WTC11 (cell line): ENCODE data around the gene ECHDC3.

ENCODE experiments used
- AFF4 ChIP-seq: sonication (generic); formaldehyde crosslinking; IDR thresholded peaks from 2 replicates; pipeline ENCODE4 v1.8.1; 2023; ENCODE audit warnings: mild to moderate bottlenecking, missing genetic modification reagents, borderline replicate concordance
- ATF3 ChIP-seq: sonication (generic); formaldehyde crosslinking; conservative IDR thresholded peaks from 2 replicates; pipeline ENCODE4 v1.8.1; 2022; ENCODE audit warnings: mild to moderate bottlenecking, missing genetic modification reagents
- GABPB1 ChIP-seq: sonication (generic); formaldehyde crosslinking; IDR thresholded peaks from 2 replicates; pipeline ENCODE4 v1.8.1; 2023; ENCODE audit warnings: mild to moderate bottlenecking, missing genetic modification reagents
- HMGXB4 ChIP-seq: sonication (generic); formaldehyde crosslinking; IDR thresholded peaks from 2 replicates; pipeline ENCODE4 v1.8.1; 2023; ENCODE audit warnings: mild to moderate bottlenecking, moderate library complexity, missing genetic modification reagents
- IRF1 ChIP-seq: sonication (generic); formaldehyde crosslinking; IDR thresholded peaks from 2 replicates; pipeline ENCODE4 v1.8.0; 2023; ENCODE audit warnings: missing genetic modification reagents
- SOX15 ChIP-seq: fragments of 250-450 bp; sonication (Bioruptor Pico); IDR thresholded peaks from 2 replicates; pipeline ENCODE4 v1.9.0; 2021; ENCODE audit warnings: mild to moderate bottlenecking
- SP1 ChIP-seq: sonication (generic); formaldehyde crosslinking; conservative IDR thresholded peaks from 2 replicates; pipeline ENCODE4 v1.8.1; 2022; ENCODE audit warnings: missing genetic modification reagents
- TEAD4 ChIP-seq: sonication (generic); formaldehyde crosslinking; IDR thresholded peaks from 2 replicates; pipeline ENCODE4 v1.8.0; 2022; ENCODE audit warnings: mild to moderate bottlenecking, missing genetic modification reagents
- TF ChIP-seq, protein P1 (sequence below): sonication (generic); formaldehyde crosslinking; IDR thresholded peaks from 2 replicates; pipeline ENCODE4 v1.8.1; 2023; ENCODE audit warnings: mild to moderate bottlenecking, missing genetic modification reagents, moderate library complexity
- TF ChIP-seq, protein P2 (sequence below): fragments of 200-600 bp; IDR thresholded peaks from 2 replicates; pipeline ENCODE4 v1.8.0; 2022; ENCODE audit warnings: antibody characterized with exemption
- TF ChIP-seq, protein P3 (sequence below): sonication (generic); formaldehyde crosslinking; IDR thresholded peaks from 2 replicates; pipeline ENCODE4 v1.8.1; 2022; ENCODE audit warnings: low read depth, missing genetic modification reagents, borderline replicate concordance

GRCh38 chr10:11705722-11706121 is 36.5 kb upstream of the ECHDC3 start:
- TF ChIP-seq, protein P1, sequence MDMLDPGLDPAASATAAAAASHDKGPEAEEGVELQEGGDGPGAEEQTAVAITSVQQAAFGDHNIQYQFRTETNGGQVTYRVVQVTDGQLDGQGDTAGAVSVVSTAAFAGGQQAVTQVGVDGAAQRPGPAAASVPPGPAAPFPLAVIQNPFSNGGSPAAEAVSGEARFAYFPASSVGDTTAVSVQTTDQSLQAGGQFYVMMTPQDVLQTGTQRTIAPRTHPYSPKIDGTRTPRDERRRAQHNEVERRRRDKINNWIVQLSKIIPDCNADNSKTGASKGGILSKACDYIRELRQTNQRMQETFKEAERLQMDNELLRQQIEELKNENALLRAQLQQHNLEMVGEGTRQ (CRISPR knock-in tag) = no peak
- no peak for TF ChIP-seq TEAD4 (CRISPR knock-in tag)
- no peak for TF ChIP-seq HMGXB4 (CRISPR knock-in tag)
- TF ChIP-seq, protein P2, sequence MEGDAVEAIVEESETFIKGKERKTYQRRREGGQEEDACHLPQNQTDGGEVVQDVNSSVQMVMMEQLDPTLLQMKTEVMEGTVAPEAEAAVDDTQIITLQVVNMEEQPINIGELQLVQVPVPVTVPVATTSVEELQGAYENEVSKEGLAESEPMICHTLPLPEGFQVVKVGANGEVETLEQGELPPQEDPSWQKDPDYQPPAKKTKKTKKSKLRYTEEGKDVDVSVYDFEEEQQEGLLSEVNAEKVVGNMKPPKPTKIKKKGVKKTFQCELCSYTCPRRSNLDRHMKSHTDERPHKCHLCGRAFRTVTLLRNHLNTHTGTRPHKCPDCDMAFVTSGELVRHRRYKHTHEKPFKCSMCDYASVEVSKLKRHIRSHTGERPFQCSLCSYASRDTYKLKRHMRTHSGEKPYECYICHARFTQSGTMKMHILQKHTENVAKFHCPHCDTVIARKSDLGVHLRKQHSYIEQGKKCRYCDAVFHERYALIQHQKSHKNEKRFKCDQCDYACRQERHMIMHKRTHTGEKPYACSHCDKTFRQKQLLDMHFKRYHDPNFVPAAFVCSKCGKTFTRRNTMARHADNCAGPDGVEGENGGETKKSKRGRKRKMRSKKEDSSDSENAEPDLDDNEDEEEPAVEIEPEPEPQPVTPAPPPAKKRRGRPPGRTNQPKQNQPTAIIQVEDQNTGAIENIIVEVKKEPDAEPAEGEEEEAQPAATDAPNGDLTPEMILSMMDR = no peak
- TF ChIP-seq AFF4 (CRISPR knock-in tag) = no peak
- TF ChIP-seq SP1 (CRISPR knock-in tag) = no peak
- no peak for TF ChIP-seq SOX15
- TF ChIP-seq IRF1 (CRISPR knock-in tag) = no peak
- TF ChIP-seq, protein P3, sequence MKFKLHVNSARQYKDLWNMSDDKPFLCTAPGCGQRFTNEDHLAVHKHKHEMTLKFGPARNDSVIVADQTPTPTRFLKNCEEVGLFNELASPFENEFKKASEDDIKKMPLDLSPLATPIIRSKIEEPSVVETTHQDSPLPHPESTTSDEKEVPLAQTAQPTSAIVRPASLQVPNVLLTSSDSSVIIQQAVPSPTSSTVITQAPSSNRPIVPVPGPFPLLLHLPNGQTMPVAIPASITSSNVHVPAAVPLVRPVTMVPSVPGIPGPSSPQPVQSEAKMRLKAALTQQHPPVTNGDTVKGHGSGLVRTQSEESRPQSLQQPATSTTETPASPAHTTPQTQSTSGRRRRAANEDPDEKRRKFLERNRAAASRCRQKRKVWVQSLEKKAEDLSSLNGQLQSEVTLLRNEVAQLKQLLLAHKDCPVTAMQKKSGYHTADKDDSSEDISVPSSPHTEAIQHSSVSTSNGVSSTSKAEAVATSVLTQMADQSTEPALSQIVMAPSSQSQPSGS (CRISPR knock-in tag) = no peak
- no peak for TF ChIP-seq ATF3 (CRISPR knock-in tag)
- no peak for TF ChIP-seq GABPB1 (CRISPR knock-in tag)
